Measurements from ENCODE around the gene FAM50A.

DNA sequence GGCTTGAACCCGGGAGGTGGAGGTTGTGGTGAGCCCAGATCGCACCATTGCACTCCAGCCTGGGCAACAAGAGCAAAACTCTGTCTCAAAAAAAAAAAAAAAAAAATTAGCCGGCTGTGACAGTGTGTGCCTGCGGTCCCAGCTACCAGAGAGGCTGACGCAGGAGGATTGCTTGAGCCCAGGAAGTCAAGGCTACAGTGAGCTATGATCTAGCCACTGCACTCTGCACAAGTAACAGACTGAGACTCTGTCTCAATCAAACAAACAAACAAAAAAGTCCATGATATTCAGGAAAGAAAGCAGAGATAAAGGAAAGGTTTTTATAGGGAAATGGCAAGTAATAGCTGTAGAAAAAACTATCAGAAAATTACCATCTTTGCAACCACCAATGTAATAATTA is 37.3 kb downstream of the FAM50A start:
- no peak for TF ChIP-seq POLR2A (IDR thresholded peaks at IDR 0.05)
- TF ChIP-seq, protein P1, sequence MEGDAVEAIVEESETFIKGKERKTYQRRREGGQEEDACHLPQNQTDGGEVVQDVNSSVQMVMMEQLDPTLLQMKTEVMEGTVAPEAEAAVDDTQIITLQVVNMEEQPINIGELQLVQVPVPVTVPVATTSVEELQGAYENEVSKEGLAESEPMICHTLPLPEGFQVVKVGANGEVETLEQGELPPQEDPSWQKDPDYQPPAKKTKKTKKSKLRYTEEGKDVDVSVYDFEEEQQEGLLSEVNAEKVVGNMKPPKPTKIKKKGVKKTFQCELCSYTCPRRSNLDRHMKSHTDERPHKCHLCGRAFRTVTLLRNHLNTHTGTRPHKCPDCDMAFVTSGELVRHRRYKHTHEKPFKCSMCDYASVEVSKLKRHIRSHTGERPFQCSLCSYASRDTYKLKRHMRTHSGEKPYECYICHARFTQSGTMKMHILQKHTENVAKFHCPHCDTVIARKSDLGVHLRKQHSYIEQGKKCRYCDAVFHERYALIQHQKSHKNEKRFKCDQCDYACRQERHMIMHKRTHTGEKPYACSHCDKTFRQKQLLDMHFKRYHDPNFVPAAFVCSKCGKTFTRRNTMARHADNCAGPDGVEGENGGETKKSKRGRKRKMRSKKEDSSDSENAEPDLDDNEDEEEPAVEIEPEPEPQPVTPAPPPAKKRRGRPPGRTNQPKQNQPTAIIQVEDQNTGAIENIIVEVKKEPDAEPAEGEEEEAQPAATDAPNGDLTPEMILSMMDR (IDR thresholded peaks at IDR 0.05): no peak

Measured in lower leg skin (tissue), 3 donors.